ENCODE results near the gene GATB. TPM values are rescaled to one million over a fixed set of nuclear protein-coding genes. Genes with fewer than 3 reads are reported as not detected.

GATB gene
- total RNA-seq, 1 donor from 2014 or later, result 24.5 TPM

DNA sequence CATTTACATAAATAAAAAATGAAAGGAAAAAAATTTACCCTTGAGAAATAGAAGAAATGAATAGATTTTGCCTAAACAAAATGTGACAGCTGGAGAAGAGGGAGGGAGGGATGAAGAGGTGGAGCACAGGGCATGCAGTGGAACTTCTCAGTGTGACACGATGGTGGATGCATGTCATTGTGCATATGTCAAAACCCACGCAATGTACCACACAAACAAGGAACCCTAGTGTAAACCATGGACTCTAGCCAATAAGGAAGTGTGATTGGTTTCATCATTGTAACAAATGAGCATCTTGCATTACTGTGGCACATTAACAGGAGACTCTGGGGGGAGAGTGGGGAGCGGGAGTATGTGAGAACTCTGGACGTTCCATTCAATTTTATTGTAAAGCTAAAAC is 58.6 kb downstream of the GATB start:
- no peak for DNase-seq
- Mint-ChIP-seq H3K9me3 (ENCODE audit: unreplicated experiment) (no peaks in the 10 kb centered on the region), H3K27ac (ENCODE audit: unreplicated experiment) (no peak overlapping the region), H3K27me3 (ENCODE audit: unreplicated experiment) (peaks cover 2% of the 10 kb centered on the region), H3K36me3 (ENCODE audit: unreplicated experiment) (no peaks in the 10 kb centered on the region), H3K4me1 (ENCODE audit: low read depth, unreplicated experiment) (peaks cover 14% of the 10 kb centered on the region), H3K4me3 (ENCODE audit: unreplicated experiment) (no peak overlapping the region)
- TF ChIP-seq, protein P1, sequence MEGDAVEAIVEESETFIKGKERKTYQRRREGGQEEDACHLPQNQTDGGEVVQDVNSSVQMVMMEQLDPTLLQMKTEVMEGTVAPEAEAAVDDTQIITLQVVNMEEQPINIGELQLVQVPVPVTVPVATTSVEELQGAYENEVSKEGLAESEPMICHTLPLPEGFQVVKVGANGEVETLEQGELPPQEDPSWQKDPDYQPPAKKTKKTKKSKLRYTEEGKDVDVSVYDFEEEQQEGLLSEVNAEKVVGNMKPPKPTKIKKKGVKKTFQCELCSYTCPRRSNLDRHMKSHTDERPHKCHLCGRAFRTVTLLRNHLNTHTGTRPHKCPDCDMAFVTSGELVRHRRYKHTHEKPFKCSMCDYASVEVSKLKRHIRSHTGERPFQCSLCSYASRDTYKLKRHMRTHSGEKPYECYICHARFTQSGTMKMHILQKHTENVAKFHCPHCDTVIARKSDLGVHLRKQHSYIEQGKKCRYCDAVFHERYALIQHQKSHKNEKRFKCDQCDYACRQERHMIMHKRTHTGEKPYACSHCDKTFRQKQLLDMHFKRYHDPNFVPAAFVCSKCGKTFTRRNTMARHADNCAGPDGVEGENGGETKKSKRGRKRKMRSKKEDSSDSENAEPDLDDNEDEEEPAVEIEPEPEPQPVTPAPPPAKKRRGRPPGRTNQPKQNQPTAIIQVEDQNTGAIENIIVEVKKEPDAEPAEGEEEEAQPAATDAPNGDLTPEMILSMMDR (IDR thresholded peaks at IDR 0.05; ENCODE audit: partially characterized antibody, unreplicated experiment), result no peak

DNA sequence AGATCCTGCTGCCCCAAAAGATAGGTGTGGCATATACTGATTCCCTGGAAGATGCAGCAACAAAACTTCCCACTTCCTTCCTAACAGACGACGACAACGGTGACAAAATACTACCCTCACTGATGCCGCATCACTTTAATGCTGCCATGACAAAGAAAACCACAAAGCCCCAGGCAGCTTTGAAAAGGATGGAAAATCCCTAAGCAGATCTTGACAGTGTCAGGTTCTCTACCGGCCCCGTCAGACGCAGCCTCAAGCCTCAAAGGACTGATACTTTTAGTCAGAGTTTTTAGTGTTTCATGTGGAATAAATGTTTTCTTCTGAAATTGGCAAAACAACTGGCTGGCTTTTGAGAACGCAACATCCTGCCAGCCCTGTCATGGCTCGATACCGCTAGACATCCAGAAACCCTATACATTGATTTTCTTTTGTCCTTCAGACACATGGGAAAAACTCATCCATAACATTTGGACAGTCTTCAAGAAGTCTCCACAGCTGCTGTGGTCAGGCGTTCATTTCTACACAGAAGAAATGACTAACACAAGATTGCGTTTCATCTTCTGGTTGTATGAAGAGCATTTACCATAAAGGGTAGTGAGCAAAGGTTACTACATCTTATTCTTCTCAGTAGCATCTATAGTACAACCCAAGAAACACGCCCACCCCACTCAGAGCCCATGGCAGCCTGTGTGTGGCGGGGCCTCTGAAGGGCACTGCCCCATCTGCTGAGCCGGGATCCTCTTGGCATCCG is 60.1 kb downstream of the GATB start:
- H3K27ac Mint-ChIP-seq (ENCODE audit: unreplicated experiment), result no peak overlapping the region

DNA sequence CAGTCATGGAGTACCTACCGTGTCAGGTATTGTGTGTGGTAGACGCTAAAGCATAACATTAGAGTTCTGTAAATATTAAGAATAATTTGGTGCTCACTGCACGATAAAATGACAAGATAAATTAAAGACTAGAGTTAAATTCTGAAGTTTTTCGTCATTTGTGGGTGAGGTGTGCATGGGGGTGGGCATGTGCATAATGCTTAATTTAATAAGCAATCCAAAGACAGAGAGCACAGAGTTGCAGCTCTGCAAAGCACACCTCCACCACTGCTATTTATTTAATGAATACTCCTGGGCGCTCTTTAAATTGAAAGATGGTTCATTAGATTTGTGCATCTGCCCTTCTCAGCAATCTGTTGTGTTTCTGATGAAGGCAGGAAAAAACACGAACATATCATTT is 62.6 kb downstream of the GATB start:
- no peak for DNase-seq
- no peak overlapping the region for H3K4me3 Mint-ChIP-seq (ENCODE audit: unreplicated experiment)
- H3K9me3 Mint-ChIP-seq (ENCODE audit: unreplicated experiment), result no peaks in the 10 kb centered on the region
- peak overlapping the region; percentile 52 for H3K27ac Mint-ChIP-seq (ENCODE audit: unreplicated experiment)
- peaks cover 21% of the 10 kb centered on the region for H3K4me1 Mint-ChIP-seq (ENCODE audit: low read depth, unreplicated experiment)
- peaks cover 6% of the 10 kb centered on the region for H3K36me3 Mint-ChIP-seq (ENCODE audit: unreplicated experiment)
- peaks cover 2% of the 10 kb centered on the region for H3K27me3 Mint-ChIP-seq (ENCODE audit: unreplicated experiment)
- TF ChIP-seq, protein P1 (IDR thresholded peaks at IDR 0.05; ENCODE audit: partially characterized antibody, unreplicated experiment), result no peak

More for the DNA sequence above, 60.1 kb downstream of the GATB start:
- DNase-seq, result no peak
- H3K4me3 Mint-ChIP-seq (ENCODE audit: unreplicated experiment), result no peak overlapping the region
- TF ChIP-seq, protein P1 (IDR thresholded peaks at IDR 0.05; ENCODE audit: partially characterized antibody, unreplicated experiment), result no peak
- peaks cover 6% of the 10 kb centered on the region for H3K36me3 Mint-ChIP-seq (ENCODE audit: unreplicated experiment)
- no peaks in the 10 kb centered on the region for H3K9me3 Mint-ChIP-seq (ENCODE audit: unreplicated experiment)
- H3K4me1 Mint-ChIP-seq (ENCODE audit: low read depth, unreplicated experiment), result peaks cover 14% of the 10 kb centered on the region
- H3K27me3 Mint-ChIP-seq (ENCODE audit: unreplicated experiment), result peaks cover 2% of the 10 kb centered on the region

DNA sequence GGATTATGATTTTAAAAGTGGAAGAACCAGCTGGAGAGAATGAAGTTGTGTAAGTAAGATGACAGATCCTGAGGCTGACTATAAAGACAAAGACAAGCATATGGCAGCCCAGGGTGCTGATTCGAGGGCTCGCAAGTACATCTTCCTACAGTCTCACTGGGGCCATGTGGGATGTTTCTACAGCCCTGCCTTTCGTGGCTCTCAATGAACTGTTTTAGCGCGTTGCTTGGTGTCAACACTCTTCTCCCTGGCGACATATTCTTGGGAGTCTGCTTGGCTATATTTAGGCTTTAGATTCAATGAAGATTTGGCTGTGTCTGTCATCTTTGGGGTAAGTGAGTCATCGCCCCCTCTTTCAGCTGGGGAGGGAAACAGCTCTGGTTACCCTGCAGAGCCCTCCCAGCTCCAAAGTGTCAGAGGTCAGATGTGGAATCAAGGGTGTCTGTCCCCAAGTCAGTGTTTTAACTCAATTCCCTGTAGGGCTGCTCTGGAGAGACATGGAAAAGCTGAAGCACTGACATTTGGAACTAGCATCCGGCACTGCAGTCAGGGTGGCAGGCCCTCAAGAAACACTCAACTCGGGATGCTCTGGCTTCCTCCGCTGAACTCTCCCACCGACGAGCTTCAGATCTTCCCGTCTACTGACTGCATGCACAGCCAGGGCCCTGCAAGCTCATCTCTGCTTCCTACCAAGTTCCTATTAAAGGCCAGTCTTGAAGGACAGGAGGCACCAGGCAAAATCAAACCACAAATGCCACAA is 65.7 kb downstream of the GATB start:
- Mint-ChIP-seq H3K36me3 (ENCODE audit: unreplicated experiment) (peaks cover 6% of the 10 kb centered on the region), H3K27me3 (ENCODE audit: unreplicated experiment) (no peaks in the 10 kb centered on the region), H3K4me1 (ENCODE audit: low read depth, unreplicated experiment) (peaks cover 27% of the 10 kb centered on the region), H3K9me3 (ENCODE audit: unreplicated experiment) (no peaks in the 10 kb centered on the region), H3K27ac (ENCODE audit: unreplicated experiment) (peak overlapping the region; percentile 82), H3K4me3 (ENCODE audit: unreplicated experiment) (no peak overlapping the region)
- no peak for DNase-seq
- TF ChIP-seq, protein P1 (IDR thresholded peaks at IDR 0.05; ENCODE audit: partially characterized antibody, unreplicated experiment), result no peak

Measured in glutamatergic neuron (in vitro differentiated cells).